ES-I3 (cell line): ENCODE measurements around the gene TMEM161A.
"Not testable (repeated sequence)": the region's sequence is repeated elsewhere in the genome, so short reads cannot be mapped to it uniquely, and the experiment has no call there.

Experiments used
- H3K36me3 ChIP-seq: 2 replicates; pipeline ENCODE4 v1.6.1; 2013; ENCODE audit warnings: mild to moderate bottlenecking, low read length, control low read depth, moderate library complexity; ENCODE audit not compliant: insufficient read depth
- H3K4me1 ChIP-seq: 2 replicates; pipeline ENCODE4 v1.6.1; 2013; ENCODE audit warnings: mild to moderate bottlenecking, control low read depth, low read length; ENCODE audit not compliant: insufficient read depth
- H3K9ac ChIP-seq: 2 replicates; pipeline ENCODE4 v1.6.1; 2013; ENCODE audit warnings: low read depth, mild to moderate bottlenecking, low read length, moderate library complexity
- H3K9me3 ChIP-seq: 2 replicates; pipeline ENCODE4 v1.6.1; 2013; ENCODE audit warnings: mild to moderate bottlenecking, low read length, moderate library complexity; ENCODE audit not compliant: control insufficient read depth, insufficient read depth

The TMEM161A gene

DNA sequence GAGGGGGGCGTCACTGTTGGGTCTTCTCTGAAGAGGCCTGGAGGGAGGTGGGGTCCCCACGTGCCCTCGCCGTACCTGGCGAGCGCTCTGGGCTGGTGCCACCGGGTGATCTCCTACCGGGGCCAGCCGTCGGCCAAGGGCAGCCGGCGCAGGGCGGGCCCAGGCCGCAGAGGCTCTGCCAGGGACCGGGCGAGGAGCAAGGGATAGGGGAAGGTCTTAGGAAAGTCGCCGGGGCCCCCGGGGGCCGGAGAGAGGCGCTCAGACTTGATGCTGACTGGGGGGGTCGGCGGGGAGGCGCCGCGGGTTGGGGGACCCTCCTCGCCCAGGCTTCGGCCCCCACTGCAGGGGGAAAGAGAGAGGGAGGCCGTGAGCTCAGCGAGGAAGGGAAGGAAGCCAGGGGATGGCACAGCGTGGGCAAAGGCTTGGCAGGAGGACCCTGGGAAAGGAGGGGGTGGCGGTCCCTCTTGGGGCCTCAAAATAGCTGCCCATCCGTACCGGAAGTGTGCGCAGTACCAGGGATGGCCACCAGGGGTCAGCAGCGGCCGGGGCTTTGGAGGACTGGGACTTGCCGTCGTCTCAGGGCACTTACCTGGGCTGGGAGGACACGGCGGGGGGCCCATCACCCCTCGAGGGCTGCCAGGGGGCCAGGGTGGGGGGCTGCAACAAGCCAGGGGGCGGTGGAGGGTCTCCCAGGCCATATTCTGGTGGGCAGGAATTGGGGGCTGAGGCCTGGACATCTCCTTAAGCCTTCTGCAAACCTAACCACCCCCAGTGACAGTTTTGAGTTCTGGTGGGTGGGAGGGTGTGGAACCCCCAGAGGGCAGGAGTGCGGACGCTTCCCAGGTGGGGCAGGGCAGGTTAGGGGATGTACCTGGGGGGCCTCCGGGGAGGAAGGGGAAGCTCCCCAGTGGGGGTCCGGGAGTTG, 7.7 kb upstream of the TMEM161A start:
- no peaks in the 10 kb centered on the region for H3K9me3 ChIP-seq
- no peaks in the 10 kb centered on the region for H3K36me3 ChIP-seq
- H3K9ac ChIP-seq, result no peak overlapping the region
- no peaks in the 10 kb centered on the region for H3K4me1 ChIP-seq

- Histone ChIP-seq H3K9ac (no peak overlapping the region), H3K4me1 (no peaks in the 10 kb centered on the region), H3K9me3 (no peaks in the 10 kb centered on the region), H3K36me3 (no peaks in the 10 kb centered on the region)
Observed at GRCh38 chr19:19145281-19145680, 7.0 kb upstream of the TMEM161A start.

GRCh38 chr19:19142347-19142746, 4.1 kb upstream of the TMEM161A start:
- H3K4me1 ChIP-seq, result no peaks in the 10 kb centered on the region
- no peak overlapping the region for H3K9ac ChIP-seq

GRCh38 chr19:19140476-19140875, 2.2 kb upstream of the TMEM161A start:
- no peaks in the 10 kb centered on the region for H3K36me3 ChIP-seq
- H3K9me3 ChIP-seq, result no peaks in the 10 kb centered on the region
- H3K9ac ChIP-seq, result no peak overlapping the region
- H3K4me1 ChIP-seq, result no peaks in the 10 kb centered on the region

More at GRCh38 chr19:19142347-19142746, 4.1 kb upstream of the TMEM161A start:
- no peaks in the 10 kb centered on the region for H3K36me3 ChIP-seq
- H3K9me3 ChIP-seq, result no peaks in the 10 kb centered on the region

DNA sequence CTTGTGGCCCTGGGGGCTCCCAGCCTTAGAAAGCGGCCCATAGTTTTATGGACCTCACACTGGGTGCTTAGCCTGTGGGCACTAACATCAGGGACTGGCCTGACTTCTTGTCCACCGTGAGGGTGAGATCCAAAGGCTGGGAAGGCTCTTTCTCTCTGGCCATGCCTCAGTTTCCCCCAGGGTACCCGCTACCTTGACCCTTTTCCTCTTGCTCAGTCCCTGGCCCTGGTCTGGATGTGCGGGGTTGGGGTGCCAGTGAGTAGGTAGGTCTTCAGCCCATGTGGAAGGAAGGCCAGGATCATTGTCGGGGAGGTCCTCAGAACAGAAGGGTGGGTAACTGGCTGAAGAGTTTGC, 1.6 kb upstream of the TMEM161A start:
- H3K9me3 ChIP-seq, result no peaks in the 10 kb centered on the region
- no peak overlapping the region for H3K9ac ChIP-seq
- no peaks in the 10 kb centered on the region for H3K36me3 ChIP-seq

GRCh38 chr19:19137556-19138108, 646 bp downstream of the TMEM161A start:
- Histone ChIP-seq H3K9me3 (no peaks in the 10 kb centered on the region), H3K9ac (peak overlapping the region; percentile 90)

More for the DNA sequence above, 1.6 kb upstream of the TMEM161A start:
- no peaks in the 10 kb centered on the region for H3K4me1 ChIP-seq

DNA sequence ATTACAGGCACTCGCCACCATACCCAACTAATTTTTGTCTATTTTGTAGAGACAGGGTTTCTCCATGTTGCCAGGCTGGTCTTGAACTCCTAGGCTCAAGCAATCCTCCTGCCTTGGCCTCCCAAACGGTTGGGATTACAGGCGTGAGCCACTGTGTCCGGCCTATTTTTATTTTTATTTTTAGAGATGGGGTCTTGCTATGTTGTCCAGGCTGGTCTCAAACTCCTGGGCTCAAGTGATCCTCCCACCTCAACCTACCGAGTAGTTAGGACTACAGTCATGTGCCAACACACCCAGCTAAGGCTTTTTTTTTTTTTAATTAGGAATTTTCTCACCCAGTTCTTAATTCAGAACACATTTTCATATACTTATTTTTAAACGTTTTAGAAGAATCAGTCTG, 2.6 kb downstream of the TMEM161A start:
- H3K4me1 ChIP-seq, result not testable (repeated sequence)

More at GRCh38 chr19:19137556-19138108, 646 bp downstream of the TMEM161A start:
- no peaks in the 10 kb centered on the region for H3K36me3 ChIP-seq
- H3K4me1 ChIP-seq, result no peaks in the 10 kb centered on the region

DNA sequence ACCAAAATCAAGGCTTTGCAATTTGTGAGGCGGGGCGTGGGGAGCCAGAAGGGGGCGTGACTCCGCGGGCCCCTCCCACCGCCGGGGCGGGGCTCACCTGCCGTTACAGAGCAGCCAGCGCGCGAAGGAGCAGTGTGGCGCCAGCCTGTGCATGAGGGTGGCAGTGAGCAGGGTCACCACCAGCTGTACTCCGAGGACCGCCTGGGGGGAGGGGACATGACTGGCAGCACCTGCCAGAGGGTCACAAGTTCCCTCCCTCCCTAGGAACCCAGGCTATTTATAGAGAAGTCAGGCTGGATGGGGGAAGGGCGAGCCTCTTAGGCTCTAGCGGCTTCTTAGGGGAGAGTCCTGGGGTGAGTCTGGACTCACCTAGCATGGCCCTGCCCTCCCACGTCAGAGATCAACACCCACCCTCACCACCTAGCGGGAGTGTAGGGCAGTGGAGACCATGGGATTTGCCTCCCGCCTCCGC, 3.6 kb downstream of the TMEM161A start:
- H3K36me3 ChIP-seq, result no peaks in the 10 kb centered on the region
- H3K9me3 ChIP-seq, result no peaks in the 10 kb centered on the region
- no peaks in the 10 kb centered on the region for H3K4me1 ChIP-seq
- peak overlapping the region; percentile 13; the same call in 1 of the 2 replicates for H3K9ac ChIP-seq

More for the DNA sequence above, 2.6 kb downstream of the TMEM161A start:
- not testable (repeated sequence) for H3K36me3 ChIP-seq, H3K9ac ChIP-seq, H3K9me3 ChIP-seq

DNA sequence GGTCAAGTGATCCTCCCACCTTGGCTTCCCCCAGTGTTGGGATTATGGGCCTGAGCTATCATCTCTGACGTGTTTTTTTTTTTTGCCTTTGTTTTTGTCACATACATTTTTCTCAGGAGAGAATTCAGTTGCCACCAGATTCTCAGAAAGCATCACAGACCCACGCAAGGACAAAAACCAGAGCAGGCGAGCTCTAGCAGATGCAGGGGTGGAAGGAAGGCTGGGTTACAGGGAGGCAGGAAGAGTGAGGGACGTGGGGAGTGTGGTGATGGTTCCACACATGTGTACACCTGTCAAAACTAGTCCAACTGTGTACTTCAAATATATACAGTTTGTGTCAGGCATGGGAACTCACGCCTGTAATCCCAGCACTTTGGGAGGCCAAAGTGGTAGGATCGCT, 4.3 kb downstream of the TMEM161A start:
- no peaks in the 10 kb centered on the region for H3K9me3 ChIP-seq

DNA sequence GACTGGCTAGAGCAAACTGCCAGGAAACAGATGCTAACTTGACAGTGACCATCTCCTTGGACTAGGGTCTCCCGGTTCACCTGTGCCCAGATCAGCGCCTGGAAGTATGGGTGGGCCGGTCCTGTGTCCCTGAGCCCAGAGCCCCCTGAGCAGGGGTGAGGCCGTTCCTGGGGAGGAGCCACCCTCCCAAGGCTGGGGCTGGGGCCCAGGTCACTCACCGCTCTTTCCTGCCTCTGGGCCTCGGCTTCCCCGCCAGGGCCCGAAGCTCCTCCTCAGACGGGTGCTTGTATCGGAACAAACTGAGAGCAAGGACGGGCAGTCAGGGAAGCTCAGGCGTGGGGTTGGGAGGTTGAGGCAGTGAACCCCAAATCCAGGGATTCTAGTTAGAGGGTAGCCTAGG, 5.4 kb downstream of the TMEM161A start:
- no peaks in the 10 kb centered on the region; the same call in 1 of the 2 replicates for H3K36me3 ChIP-seq

More for the DNA sequence above, 4.3 kb downstream of the TMEM161A start:
- Histone ChIP-seq H3K9ac (no peak overlapping the region), H3K36me3 (no peaks in the 10 kb centered on the region; the same call in 1 of the 2 replicates), H3K4me1 (no peaks in the 10 kb centered on the region)

GRCh38 chr19:19131989-19132388, 6.3 kb downstream of the TMEM161A start:
- no peaks in the 10 kb centered on the region for H3K9me3 ChIP-seq
- H3K36me3 ChIP-seq, result no peaks in the 10 kb centered on the region; the same call in 1 of the 2 replicates
- H3K9ac ChIP-seq, result no peak overlapping the region
- no peaks in the 10 kb centered on the region for H3K4me1 ChIP-seq

More for the DNA sequence above, 5.4 kb downstream of the TMEM161A start:
- no peaks in the 10 kb centered on the region for H3K9me3 ChIP-seq
- no peak overlapping the region for H3K9ac ChIP-seq
- no peaks in the 10 kb centered on the region for H3K4me1 ChIP-seq

- H3K9me3 ChIP-seq, result peaks cover 11% of the 10 kb centered on the region; the same call in 1 of the 2 replicates
- H3K9ac ChIP-seq, result no peak overlapping the region
- H3K4me1 ChIP-seq, result no peaks in the 10 kb centered on the region
- H3K36me3 ChIP-seq, result no peaks in the 10 kb centered on the region; the same call in 1 of the 2 replicates
Observed at GRCh38 chr19:19126102-19126501, 12.2 kb downstream of the TMEM161A start.

DNA sequence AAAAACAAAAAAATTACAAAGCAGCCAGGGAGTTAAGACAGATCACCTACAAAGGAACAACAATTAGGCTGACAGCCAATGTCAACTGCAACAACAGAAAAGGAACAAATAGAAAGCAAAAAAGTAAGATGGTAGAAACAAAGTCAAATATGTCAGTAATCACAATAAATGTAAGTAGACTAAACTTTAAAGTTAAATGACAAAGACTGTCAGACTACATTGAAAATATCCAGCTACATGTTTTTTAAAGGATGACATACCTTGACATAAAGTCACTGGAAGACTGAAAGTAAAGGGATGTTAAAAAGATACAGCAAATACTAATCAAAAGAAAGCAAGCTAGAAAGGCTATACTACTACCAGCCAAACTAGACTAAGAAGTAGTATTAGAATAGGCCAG, 14.9 kb downstream of the TMEM161A start:
- peaks cover 4% of the 10 kb centered on the region; the same call in 1 of the 2 replicates for H3K4me1 ChIP-seq
- no peak overlapping the region for H3K9ac ChIP-seq
- no peaks in the 10 kb centered on the region for H3K36me3 ChIP-seq
- H3K9me3 ChIP-seq, result peaks cover 11% of the 10 kb centered on the region; the same call in 1 of the 2 replicates

DNA sequence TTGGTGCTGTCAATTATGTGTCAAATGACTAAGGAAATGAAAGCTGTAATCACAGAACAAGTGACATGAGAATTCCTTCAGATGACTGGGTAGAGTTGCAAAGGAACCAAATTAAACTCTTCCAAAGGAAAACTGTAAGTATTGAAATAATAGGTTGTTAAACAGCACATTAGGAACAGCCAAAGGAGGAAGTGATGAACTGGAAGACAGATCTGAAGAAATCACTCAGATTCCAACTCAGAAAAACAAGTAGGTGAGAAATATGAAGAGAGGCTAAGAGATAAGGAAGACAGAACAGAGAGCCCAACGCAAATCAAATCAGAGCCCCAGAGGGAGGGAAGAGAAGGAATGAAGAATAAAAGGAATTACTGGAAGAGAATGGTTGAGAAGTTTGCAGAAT, 15.4 kb downstream of the TMEM161A start:
- Histone ChIP-seq H3K9me3 (peaks cover 11% of the 10 kb centered on the region; the same call in 1 of the 2 replicates), H3K4me1 (peaks cover 4% of the 10 kb centered on the region; the same call in 1 of the 2 replicates), H3K36me3 (no peaks in the 10 kb centered on the region), H3K9ac (no peak overlapping the region)
